ENCODE measurements around the gene RRP15. TPM values are rescaled to one million over a fixed set of nuclear protein-coding genes. Genes with fewer than 3 reads are reported as not detected.
A peak's percentile ranks its signal among the peaks of the same experiment; 100 is the strongest.

Gene RRP15
- total and polyA plus RNA-seq, 2 of the 13 experiments (the other 11 are each of a cell fraction or from before 2014, with no cell fraction given): 2.1 to 37.5 TPM

DNA sequence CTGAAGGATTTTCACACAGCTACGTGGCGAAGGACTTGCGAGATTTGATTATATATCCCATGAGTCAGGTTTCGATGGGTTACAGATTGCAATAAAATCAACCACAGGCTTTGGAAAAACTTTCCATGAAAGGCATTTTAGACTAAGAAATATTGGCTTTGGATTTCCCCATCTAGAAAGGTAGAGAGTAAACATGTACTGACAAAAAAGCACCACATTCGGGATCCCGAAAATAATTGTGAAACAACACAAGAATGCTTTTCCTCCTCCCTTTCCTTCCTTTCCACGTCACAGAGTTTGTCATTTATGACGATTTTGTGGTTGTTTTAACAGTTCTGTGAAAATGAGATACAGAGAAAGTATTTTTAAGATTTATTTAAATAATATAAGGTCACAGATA lies 98.6 kb downstream of the RRP15 start:
- Histone ChIP-seq H3K27ac (ENCODE audit: extremely low read length, insufficient read depth, low read length) (no peak overlapping the region), H3K79me2 (ENCODE audit: insufficient read depth, low read length) (no peaks in the 10 kb centered on the region), H3K27me3 (ENCODE audit: control insufficient read depth in 1 of 2, insufficient read depth in 2 of 2, low read length in 2 of 2) (no peaks in the 10 kb centered on the region), H3K4me2 (ENCODE audit: low read depth, low read length) (no peak overlapping the region), H2AFZ (ENCODE audit: low read length) (no peak overlapping the region), H3K4me1 (ENCODE audit: insufficient read depth, low read length) (peaks cover 39% of the 10 kb centered on the region), H4K20me1 (ENCODE audit: insufficient read depth, low read length) (no peaks in the 10 kb centered on the region), H3K9ac (ENCODE audit: insufficient read depth, low read depth, low read length) (no peak overlapping the region), H3K4me3 (replicated peaks in 1 of 3; ENCODE audit: insufficient read depth in 1 of 3, low read depth in 2 of 3, low read length in 3 of 3) (no peak overlapping the region), H3K9me3 (ENCODE audit: low read length) (no peaks in the 10 kb centered on the region), H3K36me3 (replicated peaks in 1 of 2; ENCODE audit: control insufficient read depth in 1 of 2, insufficient read depth in 2 of 2, low read length in 2 of 2) (no peaks in the 10 kb centered on the region)
- FAIRE-seq (no peak), DNase-seq (ENCODE audit: low spot score) (no peak), ATAC-seq (no peak)
- no TSS peak for BruUV-seq (replicated peaks)
- TF ChIP-seq CREB1 (IDR thresholded peaks at IDR 0.05) (peak; percentile 51), CREB1 (CRISPR knock-in tag; IDR thresholded peaks at IDR 0.05) (no peak), ZNF670 (CRISPR knock-in tag; IDR thresholded peaks at IDR 0.05; ENCODE audit: borderline replicate concordance) (no peak)
- in situ Hi-C loops (cut with HindIII; ENCODE audit: extremely low pct_ligation_motif_present, low pct_unique_long_range_greater_than_20kb): no loop called here
- ChIA-PET POLR2A (no interaction called here), CTCF (ENCODE audit: low intra/inter-chr PET ratio, low total read pairs) (no interaction called here)
- intact Hi-C loops (cut with micrococcal nuclease; ENCODE audit: unreplicated experiment): no loop called here
- WGBS (ENCODE audit: low lambda C conversion rate): 77% methylated on average over 8 of the region's 8 CpGs

DNA sequence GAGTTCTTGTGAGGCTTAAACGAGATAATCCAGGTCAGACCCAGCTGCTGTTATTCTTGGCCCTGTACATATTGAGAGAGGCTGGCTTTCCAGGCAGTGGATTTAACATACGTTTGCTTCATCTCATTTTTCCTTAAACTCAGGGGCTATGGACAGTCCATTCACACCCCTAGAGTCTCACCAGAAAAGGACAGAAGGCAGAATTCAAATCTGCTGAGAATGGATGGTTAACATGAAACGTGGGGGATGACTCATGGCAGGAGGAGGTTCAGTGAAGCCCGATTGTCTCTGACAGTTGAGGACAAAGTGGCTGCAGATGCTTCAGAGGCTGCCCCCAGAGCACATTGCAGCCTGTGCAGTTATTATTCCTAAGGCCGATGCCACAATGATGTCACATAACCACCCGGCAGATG lies 99.5 kb downstream of the RRP15 start:
- no peak overlapping the region for H3K27ac ChIP-seq (ENCODE audit: extremely low read length, insufficient read depth, low read length)
- H4K20me1 ChIP-seq (ENCODE audit: insufficient read depth, low read length): no peaks in the 10 kb centered on the region
- ATAC-seq (no peak), DNase-seq (ENCODE audit: low spot score) (no peak), FAIRE-seq (no peak)
- H3K36me3 ChIP-seq (replicated peaks in 1 of 2; ENCODE audit: control insufficient read depth in 1 of 2, insufficient read depth in 2 of 2, low read length in 2 of 2): no peaks in the 10 kb centered on the region
- no peaks in the 10 kb centered on the region for H3K79me2 ChIP-seq (ENCODE audit: insufficient read depth, low read length)
- H3K4me3 ChIP-seq (replicated peaks in 1 of 3; ENCODE audit: insufficient read depth in 1 of 3, low read depth in 2 of 3, low read length in 3 of 3): no peak overlapping the region
- no peak overlapping the region for H2AFZ ChIP-seq (ENCODE audit: low read length)
- ChIA-PET CTCF (ENCODE audit: low intra/inter-chr PET ratio, low total read pairs) (no interaction called here), POLR2A (no interaction called here)
- no peaks in the 10 kb centered on the region for H3K27me3 ChIP-seq (ENCODE audit: control insufficient read depth in 1 of 2, insufficient read depth in 2 of 2, low read length in 2 of 2)
- intact Hi-C loops (cut with micrococcal nuclease; ENCODE audit: unreplicated experiment): no loop called here
- H3K4me1 ChIP-seq (ENCODE audit: insufficient read depth, low read length): peaks cover 37% of the 10 kb centered on the region
- no peak overlapping the region for H3K9ac ChIP-seq (ENCODE audit: insufficient read depth, low read depth, low read length)
- H3K9me3 ChIP-seq (ENCODE audit: low read length): no peaks in the 10 kb centered on the region
- no peak overlapping the region for H3K4me2 ChIP-seq (ENCODE audit: low read depth, low read length)
- no TSS peak for BruUV-seq (replicated peaks)
- in situ Hi-C loops (cut with HindIII; ENCODE audit: extremely low pct_ligation_motif_present, low pct_unique_long_range_greater_than_20kb): no loop called here
- 58% methylated on average over 4 of the region's 6 CpGs for WGBS (ENCODE audit: low lambda C conversion rate)
- TF ChIP-seq ARNTL (CRISPR knock-in tag; IDR thresholded peaks at IDR 0.05): no peak
- TF ChIP-seq, protein P1, sequence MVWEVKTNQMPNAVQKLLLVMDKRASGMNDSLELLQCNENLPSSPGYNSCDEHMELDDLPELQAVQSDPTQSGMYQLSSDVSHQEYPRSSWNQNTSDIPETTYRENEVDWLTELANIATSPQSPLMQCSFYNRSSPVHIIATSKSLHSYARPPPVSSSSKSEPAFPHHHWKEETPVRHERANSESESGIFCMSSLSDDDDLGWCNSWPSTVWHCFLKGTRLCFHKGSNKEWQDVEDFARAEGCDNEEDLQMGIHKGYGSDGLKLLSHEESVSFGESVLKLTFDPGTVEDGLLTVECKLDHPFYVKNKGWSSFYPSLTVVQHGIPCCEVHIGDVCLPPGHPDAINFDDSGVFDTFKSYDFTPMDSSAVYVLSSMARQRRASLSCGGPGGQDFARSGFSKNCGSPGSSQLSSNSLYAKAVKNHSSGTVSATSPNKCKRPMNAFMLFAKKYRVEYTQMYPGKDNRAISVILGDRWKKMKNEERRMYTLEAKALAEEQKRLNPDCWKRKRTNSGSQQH (CRISPR knock-in tag; IDR thresholded peaks at IDR 0.05; ENCODE audit: low read depth): no peak
- TF ChIP-seq, protein P2, sequence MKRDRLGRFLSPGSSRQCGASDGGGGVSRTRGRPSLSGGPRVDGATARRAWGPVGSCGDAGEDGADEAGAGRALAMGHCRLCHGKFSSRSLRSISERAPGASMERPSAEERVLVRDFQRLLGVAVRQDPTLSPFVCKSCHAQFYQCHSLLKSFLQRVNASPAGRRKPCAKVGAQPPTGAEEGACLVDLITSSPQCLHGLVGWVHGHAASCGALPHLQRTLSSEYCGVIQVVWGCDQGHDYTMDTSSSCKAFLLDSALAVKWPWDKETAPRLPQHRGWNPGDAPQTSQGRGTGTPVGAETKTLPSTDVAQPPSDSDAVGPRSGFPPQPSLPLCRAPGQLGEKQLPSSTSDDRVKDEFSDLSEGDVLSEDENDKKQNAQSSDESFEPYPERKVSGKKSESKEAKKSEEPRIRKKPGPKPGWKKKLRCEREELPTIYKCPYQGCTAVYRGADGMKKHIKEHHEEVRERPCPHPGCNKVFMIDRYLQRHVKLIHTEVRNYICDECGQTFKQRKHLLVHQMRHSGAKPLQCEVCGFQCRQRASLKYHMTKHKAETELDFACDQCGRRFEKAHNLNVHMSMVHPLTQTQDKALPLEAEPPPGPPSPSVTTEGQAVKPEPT (CRISPR knock-in tag; IDR thresholded peaks at IDR 0.05; ENCODE audit: low read depth): no peak
- TF ChIP-seq ATAD3A (CRISPR knock-in tag; IDR thresholded peaks at IDR 0.05): no peak
- no peak for TF ChIP-seq GATAD2A (CRISPR knock-in tag; IDR thresholded peaks at IDR 0.05)
- TF ChIP-seq MAFG (CRISPR knock-in tag; IDR thresholded peaks at IDR 0.05): no peak
- TF ChIP-seq, protein P3, sequence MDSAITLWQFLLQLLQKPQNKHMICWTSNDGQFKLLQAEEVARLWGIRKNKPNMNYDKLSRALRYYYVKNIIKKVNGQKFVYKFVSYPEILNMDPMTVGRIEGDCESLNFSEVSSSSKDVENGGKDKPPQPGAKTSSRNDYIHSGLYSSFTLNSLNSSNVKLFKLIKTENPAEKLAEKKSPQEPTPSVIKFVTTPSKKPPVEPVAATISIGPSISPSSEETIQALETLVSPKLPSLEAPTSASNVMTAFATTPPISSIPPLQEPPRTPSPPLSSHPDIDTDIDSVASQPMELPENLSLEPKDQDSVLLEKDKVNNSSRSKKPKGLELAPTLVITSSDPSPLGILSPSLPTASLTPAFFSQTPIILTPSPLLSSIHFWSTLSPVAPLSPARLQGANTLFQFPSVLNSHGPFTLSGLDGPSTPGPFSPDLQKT (CRISPR knock-in tag; IDR thresholded peaks at IDR 0.05; ENCODE audit: borderline replicate concordance): no peak
- TF ChIP-seq RARG (CRISPR knock-in tag; IDR thresholded peaks at IDR 0.05; ENCODE audit: low read depth): no peak
- TF ChIP-seq, protein P4, sequence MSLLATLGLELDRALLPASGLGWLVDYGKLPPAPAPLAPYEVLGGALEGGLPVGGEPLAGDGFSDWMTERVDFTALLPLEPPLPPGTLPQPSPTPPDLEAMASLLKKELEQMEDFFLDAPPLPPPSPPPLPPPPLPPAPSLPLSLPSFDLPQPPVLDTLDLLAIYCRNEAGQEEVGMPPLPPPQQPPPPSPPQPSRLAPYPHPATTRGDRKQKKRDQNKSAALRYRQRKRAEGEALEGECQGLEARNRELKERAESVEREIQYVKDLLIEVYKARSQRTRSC (CRISPR knock-in tag; IDR thresholded peaks at IDR 0.05; ENCODE audit: low read depth): no peak
- TF ChIP-seq NFYB (CRISPR knock-in tag; IDR thresholded peaks at IDR 0.05): no peak

Measured in HepG2 (cell line).